Esophagus muscularis mucosa (tissue), 4 donors: Measurements from ENCODE around the gene ZNF329.

Experiments used
- CTCF ChIP-seq, 3 experiments: fragments of 200-600 bp in 2 of 3; fragments of 450-650 bp in 1 of 3; sonication (generic) in 2 of 3; IDR thresholded peaks; one replicate each; pipeline ENCODE4 v1.5.1; 2017 to 2019; ENCODE audit warnings: antibody characterized with exemption in 3 of 3, mild to moderate bottlenecking in 2 of 3, moderate library complexity in 1 of 3
- EP300 ChIP-seq: sonication (generic); formaldehyde crosslinking; IDR thresholded peaks from one replicate; pipeline ENCODE4 v1.6.1; 2017; ENCODE audit warnings: antibody characterized with exemption
- POLR2A ChIP-seq: fragments of 450-650 bp; IDR thresholded peaks from one replicate; pipeline ENCODE4 v1.6.1; 2017; ENCODE audit warnings: antibody characterized with exemption, moderate library complexity, mild to moderate bottlenecking, low read depth
- POLR2AphosphoS5 ChIP-seq, 2 donors: sonication (generic); formaldehyde crosslinking; IDR thresholded peaks; one replicate each; pipeline ENCODE4 v1.6.1; 2017; ENCODE audit warnings: antibody characterized with exemption in 2 of 2

GRCh38 chr19:58157045-58157728 is 6.6 kb upstream of the ZNF329 start:
- no peak for TF ChIP-seq POLR2A
- no peak for TF ChIP-seq CTCF (IDR thresholded peaks at IDR 0.05)
- no peak for TF ChIP-seq POLR2AphosphoS5 (IDR thresholded peaks at IDR 0.05)
- TF ChIP-seq EP300 = no peak
